Measurements from ENCODE around the gene WDR4. TPM values are rescaled to one million over a fixed set of nuclear protein-coding genes. Genes with fewer than 3 reads are reported as not detected.

WDR4 gene
- total RNA-seq, 1 experiment from 2014 or later: 42.6 TPM

GRCh38 chr21:42845296-42845965 lies 33.9 kb downstream of the WDR4 start:
- no peak overlapping the region for H3K4me3 Mint-ChIP-seq
- ChIA-PET POLR2A (interaction anchor here (1.0 kb wide), 1 partner anchor 129 kb away, joined by 3 read pairs; no protein-coding TSS in a partner anchor), CTCF (interaction anchor here (1.7 kb wide), 1 partner anchor 17 kb away, joined by 3 read pairs; no protein-coding TSS in a partner anchor)
- TF ChIP-seq KAT7 (CRISPR knock-in tag; IDR thresholded peaks at IDR 0.05; ENCODE audit: borderline replicate concordance) (no peak), MXD4 (CRISPR knock-in tag; IDR thresholded peaks at IDR 0.05; ENCODE audit: borderline replicate concordance) (no peak), TP53 (CRISPR knock-in tag; IDR thresholded peaks at IDR 0.05) (no peak), SP1 (CRISPR knock-in tag; conservative IDR thresholded peaks at IDR 0.05) (no peak), SMAD4 (CRISPR knock-in tag; IDR thresholded peaks at IDR 0.05) (no peak), ESRRA (CRISPR knock-in tag; IDR thresholded peaks at IDR 0.05; ENCODE audit: borderline replicate concordance) (no peak), ZNF423 (CRISPR knock-in tag; IDR thresholded peaks at IDR 0.05) (no peak), NR1H2 (CRISPR knock-in tag; IDR thresholded peaks at IDR 0.05) (no peak), USF1 (CRISPR knock-in tag; IDR thresholded peaks at IDR 0.05) (no peak), ETV6 (CRISPR knock-in tag; IDR thresholded peaks at IDR 0.05) (no peak), CREM (CRISPR knock-in tag; IDR thresholded peaks at IDR 0.05) (no peak), RORB (CRISPR knock-in tag; IDR thresholded peaks at IDR 0.05) (no peak), GTF2I (CRISPR knock-in tag; conservative IDR thresholded peaks at IDR 0.05) (no peak), SOX15 (CRISPR knock-in tag; IDR thresholded peaks at IDR 0.05) (no peak), CBFB (CRISPR knock-in tag; IDR thresholded peaks at IDR 0.05; ENCODE audit: low read depth) (no peak)
- TF ChIP-seq, protein P1, sequence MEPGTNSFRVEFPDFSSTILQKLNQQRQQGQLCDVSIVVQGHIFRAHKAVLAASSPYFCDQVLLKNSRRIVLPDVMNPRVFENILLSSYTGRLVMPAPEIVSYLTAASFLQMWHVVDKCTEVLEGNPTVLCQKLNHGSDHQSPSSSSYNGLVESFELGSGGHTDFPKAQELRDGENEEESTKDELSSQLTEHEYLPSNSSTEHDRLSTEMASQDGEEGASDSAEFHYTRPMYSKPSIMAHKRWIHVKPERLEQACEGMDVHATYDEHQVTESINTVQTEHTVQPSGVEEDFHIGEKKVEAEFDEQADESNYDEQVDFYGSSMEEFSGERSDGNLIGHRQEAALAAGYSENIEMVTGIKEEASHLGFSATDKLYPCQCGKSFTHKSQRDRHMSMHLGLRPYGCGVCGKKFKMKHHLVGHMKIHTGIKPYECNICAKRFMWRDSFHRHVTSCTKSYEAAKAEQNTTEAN (CRISPR knock-in tag; IDR thresholded peaks at IDR 0.05): no peak
- TF ChIP-seq, protein P2, sequence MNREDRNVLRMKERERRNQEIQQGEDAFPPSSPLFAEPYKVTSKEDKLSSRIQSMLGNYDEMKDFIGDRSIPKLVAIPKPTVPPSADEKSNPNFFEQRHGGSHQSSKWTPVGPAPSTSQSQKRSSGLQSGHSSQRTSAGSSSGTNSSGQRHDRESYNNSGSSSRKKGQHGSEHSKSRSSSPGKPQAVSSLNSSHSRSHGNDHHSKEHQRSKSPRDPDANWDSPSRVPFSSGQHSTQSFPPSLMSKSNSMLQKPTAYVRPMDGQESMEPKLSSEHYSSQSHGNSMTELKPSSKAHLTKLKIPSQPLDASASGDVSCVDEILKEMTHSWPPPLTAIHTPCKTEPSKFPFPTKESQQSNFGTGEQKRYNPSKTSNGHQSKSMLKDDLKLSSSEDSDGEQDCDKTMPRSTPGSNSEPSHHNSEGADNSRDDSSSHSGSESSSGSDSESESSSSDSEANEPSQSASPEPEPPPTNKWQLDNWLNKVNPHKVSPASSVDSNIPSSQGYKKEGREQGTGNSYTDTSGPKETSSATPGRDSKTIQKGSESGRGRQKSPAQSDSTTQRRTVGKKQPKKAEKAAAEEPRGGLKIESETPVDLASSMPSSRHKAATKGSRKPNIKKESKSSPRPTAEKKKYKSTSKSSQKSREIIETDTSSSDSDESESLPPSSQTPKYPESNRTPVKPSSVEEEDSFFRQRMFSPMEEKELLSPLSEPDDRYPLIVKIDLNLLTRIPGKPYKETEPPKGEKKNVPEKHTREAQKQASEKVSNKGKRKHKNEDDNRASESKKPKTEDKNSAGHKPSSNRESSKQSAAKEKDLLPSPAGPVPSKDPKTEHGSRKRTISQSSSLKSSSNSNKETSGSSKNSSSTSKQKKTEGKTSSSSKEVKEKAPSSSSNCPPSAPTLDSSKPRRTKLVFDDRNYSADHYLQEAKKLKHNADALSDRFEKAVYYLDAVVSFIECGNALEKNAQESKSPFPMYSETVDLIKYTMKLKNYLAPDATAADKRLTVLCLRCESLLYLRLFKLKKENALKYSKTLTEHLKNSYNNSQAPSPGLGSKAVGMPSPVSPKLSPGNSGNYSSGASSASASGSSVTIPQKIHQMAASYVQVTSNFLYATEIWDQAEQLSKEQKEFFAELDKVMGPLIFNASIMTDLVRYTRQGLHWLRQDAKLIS (CRISPR knock-in tag; IDR thresholded peaks at IDR 0.05; ENCODE audit: borderline replicate concordance): no peak
- TF ChIP-seq, protein P3, sequence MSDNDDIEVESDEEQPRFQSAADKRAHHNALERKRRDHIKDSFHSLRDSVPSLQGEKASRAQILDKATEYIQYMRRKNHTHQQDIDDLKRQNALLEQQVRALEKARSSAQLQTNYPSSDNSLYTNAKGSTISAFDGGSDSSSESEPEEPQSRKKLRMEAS (CRISPR knock-in tag; IDR thresholded peaks at IDR 0.05): no peak
- DNase-seq (ENCODE audit: low spot score) (peak; percentile 6), ATAC-seq (no peak)
- H3K4me1 Mint-ChIP-seq: no peaks in the 10 kb centered on the region
- H3K27ac Mint-ChIP-seq: peak overlapping the region; percentile 40
- no peaks in the 10 kb centered on the region for H3K27me3 Mint-ChIP-seq (ENCODE audit: low read depth)
- H3K9me3 Mint-ChIP-seq: no peaks in the 10 kb centered on the region
- H3K36me3 Mint-ChIP-seq: peaks cover 68% of the 10 kb centered on the region

DNA sequence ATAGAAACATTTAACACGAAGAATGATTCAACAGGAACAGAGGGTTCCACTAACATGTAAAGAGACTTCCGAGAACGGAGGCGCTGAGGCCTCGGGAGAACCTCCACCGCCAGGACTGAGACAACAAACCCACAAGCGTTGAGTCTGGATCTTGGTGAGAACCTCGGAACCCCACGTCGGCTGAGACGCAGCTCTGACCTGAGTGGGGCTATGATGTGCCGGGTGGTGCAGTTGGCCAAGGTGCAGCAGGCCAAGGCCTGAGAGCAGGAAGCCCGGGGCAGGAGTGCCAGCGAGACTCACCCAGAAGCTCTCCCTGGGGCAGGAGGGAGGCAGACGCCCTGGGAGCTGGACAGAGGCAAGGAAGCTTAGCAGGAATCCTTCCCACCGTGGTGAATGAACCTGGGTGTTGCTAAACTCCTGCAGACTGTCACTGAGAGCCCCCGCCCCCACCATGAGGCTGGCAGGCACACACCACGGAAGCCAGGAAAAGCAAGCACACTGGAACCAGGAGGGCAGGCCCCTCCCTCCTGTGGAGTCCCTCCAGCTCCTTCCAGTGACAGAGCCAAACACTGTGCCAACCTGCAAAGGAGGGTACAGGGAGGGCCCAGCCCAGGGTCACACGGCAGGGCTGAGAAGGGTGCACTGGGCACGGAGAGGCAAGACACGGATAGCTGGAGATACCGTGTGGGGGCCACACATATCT lies 34.8 kb downstream of the WDR4 start:
- Mint-ChIP-seq H3K9me3 (no peaks in the 10 kb centered on the region), H3K36me3 (peaks cover 62% of the 10 kb centered on the region), H3K4me3 (no peak overlapping the region), H3K27ac (peak overlapping the region; percentile 10; the same call in 1 of the 2 replicates), H3K4me1 (no peaks in the 10 kb centered on the region), H3K27me3 (ENCODE audit: low read depth) (no peaks in the 10 kb centered on the region)
- ATAC-seq: no peak
- peak; percentile 9 for DNase-seq (ENCODE audit: low spot score)
- CTCF ChIA-PET: interaction anchor here (1.7 kb wide), 1 partner anchor 18 kb away, joined by 3 read pairs; no protein-coding TSS in a partner anchor
- POLR2A ChIA-PET: interaction anchor here (1.0 kb wide), 1 partner anchor 129 kb away, joined by 3 read pairs; no protein-coding TSS in a partner anchor
- TF ChIP-seq EMX1 (CRISPR knock-in tag; IDR thresholded peaks at IDR 0.05) (no peak), NR3C1 (CRISPR knock-in tag; conservative IDR thresholded peaks at IDR 0.05; ENCODE audit: low read depth) (no peak), JUN (CRISPR knock-in tag; IDR thresholded peaks at IDR 0.05) (no peak), ZNF263 (CRISPR knock-in tag; IDR thresholded peaks at IDR 0.05; ENCODE audit: low read depth) (no peak), GRHL2 (CRISPR knock-in tag; IDR thresholded peaks at IDR 0.05; ENCODE audit: insufficient replicate concordance, severe bottlenecking) (no peak)
- TF ChIP-seq, protein P4, sequence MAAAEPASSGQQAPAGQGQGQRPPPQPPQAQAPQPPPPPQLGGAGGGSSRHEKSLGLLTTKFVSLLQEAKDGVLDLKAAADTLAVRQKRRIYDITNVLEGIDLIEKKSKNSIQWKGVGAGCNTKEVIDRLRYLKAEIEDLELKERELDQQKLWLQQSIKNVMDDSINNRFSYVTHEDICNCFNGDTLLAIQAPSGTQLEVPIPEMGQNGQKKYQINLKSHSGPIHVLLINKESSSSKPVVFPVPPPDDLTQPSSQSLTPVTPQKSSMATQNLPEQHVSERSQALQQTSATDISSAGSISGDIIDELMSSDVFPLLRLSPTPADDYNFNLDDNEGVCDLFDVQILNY (CRISPR knock-in tag; IDR thresholded peaks at IDR 0.05): no peak
- TF ChIP-seq, protein P5, sequence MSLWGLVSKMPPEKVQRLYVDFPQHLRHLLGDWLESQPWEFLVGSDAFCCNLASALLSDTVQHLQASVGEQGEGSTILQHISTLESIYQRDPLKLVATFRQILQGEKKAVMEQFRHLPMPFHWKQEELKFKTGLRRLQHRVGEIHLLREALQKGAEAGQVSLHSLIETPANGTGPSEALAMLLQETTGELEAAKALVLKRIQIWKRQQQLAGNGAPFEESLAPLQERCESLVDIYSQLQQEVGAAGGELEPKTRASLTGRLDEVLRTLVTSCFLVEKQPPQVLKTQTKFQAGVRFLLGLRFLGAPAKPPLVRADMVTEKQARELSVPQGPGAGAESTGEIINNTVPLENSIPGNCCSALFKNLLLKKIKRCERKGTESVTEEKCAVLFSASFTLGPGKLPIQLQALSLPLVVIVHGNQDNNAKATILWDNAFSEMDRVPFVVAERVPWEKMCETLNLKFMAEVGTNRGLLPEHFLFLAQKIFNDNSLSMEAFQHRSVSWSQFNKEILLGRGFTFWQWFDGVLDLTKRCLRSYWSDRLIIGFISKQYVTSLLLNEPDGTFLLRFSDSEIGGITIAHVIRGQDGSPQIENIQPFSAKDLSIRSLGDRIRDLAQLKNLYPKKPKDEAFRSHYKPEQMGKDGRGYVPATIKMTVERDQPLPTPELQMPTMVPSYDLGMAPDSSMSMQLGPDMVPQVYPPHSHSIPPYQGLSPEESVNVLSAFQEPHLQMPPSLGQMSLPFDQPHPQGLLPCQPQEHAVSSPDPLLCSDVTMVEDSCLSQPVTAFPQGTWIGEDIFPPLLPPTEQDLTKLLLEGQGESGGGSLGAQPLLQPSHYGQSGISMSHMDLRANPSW (CRISPR knock-in tag; conservative IDR thresholded peaks at IDR 0.05; ENCODE audit: low read depth): no peak
- TF ChIP-seq, protein P3 (CRISPR knock-in tag; IDR thresholded peaks at IDR 0.05): no peak
